Measurements from ENCODE around the gene EHMT1.
"Not testable (repeated sequence)": the region's sequence is repeated elsewhere in the genome, so short reads cannot be mapped to it uniquely, and the experiment has no call there.

EHMT1 gene

GRCh38 chr9:137804908-137805630 is 186.3 kb downstream of the EHMT1 start:
- peaks cover 2% of the 10 kb centered on the region for H3K4me1 ChIP-seq (ENCODE audit: insufficient read depth, insufficient read length)
- no peaks in the 10 kb centered on the region; the same call in 1 of the 2 replicates for H3K9me3 ChIP-seq (ENCODE audit: insufficient read depth, low read length)
- TF ChIP-seq ZNF274 (IDR thresholded peaks at IDR 0.05; ENCODE audit: low read depth, low read length) = no peak
- no peak for DNase-seq (ENCODE audit: low read depth, low spot score)
- no peaks in the 10 kb centered on the region for H3K27me3 ChIP-seq (ENCODE audit: insufficient read depth, insufficient read length)
- H3K9ac ChIP-seq (ENCODE audit: insufficient read length, low read depth) = no peak overlapping the region
- H3K36me3 ChIP-seq (ENCODE audit: insufficient read depth, insufficient read length, low read length) = peaks cover 66% of the 10 kb centered on the region
- H3K4me3 ChIP-seq (ENCODE audit: insufficient read length, low read depth) = no peak overlapping the region

GRCh38 chr9:137807721-137808703 is 189.2 kb downstream of the EHMT1 start:
- Histone ChIP-seq H3K4me3 (ENCODE audit: insufficient read length, low read depth) (no peak overlapping the region), H3K36me3 (ENCODE audit: insufficient read depth, insufficient read length, low read length) (peaks cover 60% of the 10 kb centered on the region), H3K9me3 (ENCODE audit: insufficient read depth, low read length) (no peaks in the 10 kb centered on the region; the same call in 1 of the 2 replicates), H3K27me3 (ENCODE audit: insufficient read depth, insufficient read length) (no peaks in the 10 kb centered on the region), H3K9ac (ENCODE audit: insufficient read length, low read depth) (no peak overlapping the region), H3K4me1 (ENCODE audit: insufficient read depth, insufficient read length) (peaks cover 3% of the 10 kb centered on the region)
- no peak for DNase-seq (ENCODE audit: low read depth, low spot score)
- TF ChIP-seq ZNF274 (IDR thresholded peaks at IDR 0.05; ENCODE audit: low read depth, low read length) (no peak), YY1 (IDR thresholded peaks at IDR 0.05; ENCODE audit: insufficient read depth, insufficient read length) (no peak), SUZ12 (IDR thresholded peaks at IDR 0.05; ENCODE audit: extremely low read depth, insufficient read depth, insufficient read length) (no peak)

GRCh38 chr9:137809040-137809576 is 190.3 kb downstream of the EHMT1 start:
- no peaks in the 10 kb centered on the region; the same call in 1 of the 2 replicates for H3K9me3 ChIP-seq (ENCODE audit: insufficient read depth, low read length)
- TF ChIP-seq SUZ12 (IDR thresholded peaks at IDR 0.05; ENCODE audit: extremely low read depth, insufficient read depth, insufficient read length) = no peak
- TF ChIP-seq YY1 (IDR thresholded peaks at IDR 0.05; ENCODE audit: insufficient read depth, insufficient read length) = no peak
- TF ChIP-seq ZNF274 (IDR thresholded peaks at IDR 0.05; ENCODE audit: low read depth, low read length) = no peak
- DNase-seq (ENCODE audit: low read depth, low spot score) = no peak
- H3K4me1 ChIP-seq (ENCODE audit: insufficient read depth, insufficient read length) = peaks cover 3% of the 10 kb centered on the region
- peaks cover 60% of the 10 kb centered on the region for H3K36me3 ChIP-seq (ENCODE audit: insufficient read depth, insufficient read length, low read length)
- no peaks in the 10 kb centered on the region for H3K27me3 ChIP-seq (ENCODE audit: insufficient read depth, insufficient read length)
- H3K9ac ChIP-seq (ENCODE audit: insufficient read length, low read depth) = peak overlapping the region; percentile 28
- H3K4me3 ChIP-seq (ENCODE audit: insufficient read length, low read depth) = no peak overlapping the region

GRCh38 chr9:137809726-137810450 is 191.1 kb downstream of the EHMT1 start:
- H3K9ac ChIP-seq (ENCODE audit: insufficient read length, low read depth); H3K9me3 ChIP-seq (ENCODE audit: insufficient read depth, low read length); H3K4me1 ChIP-seq (ENCODE audit: insufficient read depth, insufficient read length); H3K4me3 ChIP-seq (ENCODE audit: insufficient read length, low read depth); DNase-seq (ENCODE audit: low read depth, low spot score); H3K27me3 ChIP-seq (ENCODE audit: insufficient read depth, insufficient read length): not testable (repeated sequence)
- H3K36me3 ChIP-seq (ENCODE audit: insufficient read depth, insufficient read length, low read length) = peaks cover 65% of the 10 kb centered on the region

GRCh38 chr9:137811283-137811870 is 192.6 kb downstream of the EHMT1 start:
- no peaks in the 10 kb centered on the region for H3K9me3 ChIP-seq (ENCODE audit: insufficient read depth, low read length)
- H3K4me3 ChIP-seq (ENCODE audit: insufficient read length, low read depth) = no peak overlapping the region
- H3K9ac ChIP-seq (ENCODE audit: insufficient read length, low read depth) = no peak overlapping the region
- TF ChIP-seq YY1 (IDR thresholded peaks at IDR 0.05; ENCODE audit: insufficient read depth, insufficient read length) (no peak), ZNF274 (IDR thresholded peaks at IDR 0.05; ENCODE audit: low read depth, low read length) (no peak), SUZ12 (IDR thresholded peaks at IDR 0.05; ENCODE audit: extremely low read depth, insufficient read depth, insufficient read length) (no peak)
- no peaks in the 10 kb centered on the region for H3K27me3 ChIP-seq (ENCODE audit: insufficient read depth, insufficient read length)
- no peak for DNase-seq (ENCODE audit: low read depth, low spot score)
- peaks cover 3% of the 10 kb centered on the region for H3K4me1 ChIP-seq (ENCODE audit: insufficient read depth, insufficient read length)
- peaks cover 76% of the 10 kb centered on the region for H3K36me3 ChIP-seq (ENCODE audit: insufficient read depth, insufficient read length, low read length)

- peaks cover 3% of the 10 kb centered on the region for H3K4me1 ChIP-seq (ENCODE audit: insufficient read depth, insufficient read length)
- TF ChIP-seq ZNF274 (IDR thresholded peaks at IDR 0.05; ENCODE audit: low read depth, low read length) (no peak), YY1 (IDR thresholded peaks at IDR 0.05; ENCODE audit: insufficient read depth, insufficient read length) (no peak), SUZ12 (IDR thresholded peaks at IDR 0.05; ENCODE audit: extremely low read depth, insufficient read depth, insufficient read length) (no peak)
- no peak overlapping the region for H3K4me3 ChIP-seq (ENCODE audit: insufficient read length, low read depth)
- H3K36me3 ChIP-seq (ENCODE audit: insufficient read depth, insufficient read length, low read length) = peaks cover 87% of the 10 kb centered on the region
- H3K9ac ChIP-seq (ENCODE audit: insufficient read length, low read depth) = no peak overlapping the region
- DNase-seq (ENCODE audit: low read depth, low spot score) = no peak
- H3K27me3 ChIP-seq (ENCODE audit: insufficient read depth, insufficient read length) = no peaks in the 10 kb centered on the region
- no peaks in the 10 kb centered on the region for H3K9me3 ChIP-seq (ENCODE audit: insufficient read depth, low read length)
These were observed 193.7 kb downstream of the EHMT1 start for GRCh38 chr9:137812356-137813023.

All from NT2/D1 (cell line).